Measurements from ENCODE around the gene TOP1.

Gene TOP1

GRCh38 chr20:41032271-41032670 lies 3.6 kb downstream of the TOP1 start:
- H3K4me3 ChIP-seq (ENCODE audit: low read depth, low read length), result no peak overlapping the region

GRCh38 chr20:41034239-41034638 lies 5.6 kb downstream of the TOP1 start:
- H3K4me3 ChIP-seq (ENCODE audit: low read depth, low read length), result no peak overlapping the region

GRCh38 chr20:41035207-41035606 lies 6.6 kb downstream of the TOP1 start:
- H3K4me3 ChIP-seq (ENCODE audit: low read depth, low read length), result no peak overlapping the region

DNA sequence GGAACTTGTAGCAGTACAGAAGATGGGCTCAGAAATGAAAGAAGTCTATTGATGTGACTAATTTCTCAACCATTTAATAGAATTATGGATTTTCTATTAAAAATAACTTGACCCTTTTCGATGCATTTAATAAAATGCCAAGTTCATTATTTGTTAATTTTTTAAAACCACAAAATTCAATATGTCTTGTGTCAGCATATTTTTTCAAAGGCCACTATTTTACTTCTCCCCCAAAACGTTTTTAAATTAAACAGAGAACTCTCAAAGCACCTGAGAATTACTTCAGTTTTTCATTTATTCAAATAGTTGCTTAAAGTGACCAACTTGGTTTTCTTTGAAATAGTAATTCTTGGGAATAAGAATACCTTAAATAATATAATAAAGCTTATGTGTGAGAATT lies 8.6 kb downstream of the TOP1 start:
- H3K4me3 ChIP-seq (ENCODE audit: low read depth, low read length), result no peak overlapping the region

DNA sequence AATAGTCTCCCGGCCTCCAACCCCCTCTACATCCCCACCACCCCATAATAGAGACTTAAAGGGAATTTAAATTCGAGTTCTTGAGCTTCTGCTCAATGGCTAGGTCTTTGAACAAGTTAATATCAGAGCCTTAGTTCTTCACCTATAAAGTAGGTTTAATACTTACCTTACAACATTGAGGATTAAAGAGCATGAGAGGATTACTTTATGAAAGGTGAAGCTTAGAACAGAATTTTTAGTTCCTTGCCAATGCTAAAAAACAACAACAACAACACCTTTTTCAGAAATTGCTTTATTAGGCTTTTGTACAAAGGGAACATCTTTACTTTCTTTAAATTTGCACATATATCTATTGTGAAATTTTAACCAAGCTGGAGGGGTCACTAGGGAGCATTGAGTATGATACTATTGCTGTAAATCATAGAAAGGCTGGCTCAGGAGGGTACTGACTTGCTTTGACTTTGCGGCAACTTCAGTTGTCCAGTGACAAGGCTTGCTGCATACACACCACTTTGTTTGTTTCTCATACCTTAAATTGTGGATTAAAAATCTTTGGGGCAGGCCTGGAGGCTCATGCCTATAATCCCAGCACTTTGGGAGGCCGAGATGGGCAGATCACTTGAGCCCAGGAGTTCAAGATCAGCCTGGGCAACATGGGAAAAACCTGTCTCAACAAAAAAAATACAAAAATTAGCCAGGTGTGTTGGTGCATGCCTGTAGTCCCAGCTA lies 9.7 kb downstream of the TOP1 start:
- no peak overlapping the region for H3K4me3 ChIP-seq (ENCODE audit: low read depth, low read length)

- H3K4me3 ChIP-seq (ENCODE audit: low read depth, low read length), result no peak overlapping the region
Measured at GRCh38 chr20:41038878-41039404, 10.3 kb downstream of the TOP1 start.

GRCh38 chr20:41040855-41041254 lies 12.2 kb downstream of the TOP1 start:
- no peak overlapping the region for H3K4me3 ChIP-seq (ENCODE audit: low read depth, low read length)

DNA sequence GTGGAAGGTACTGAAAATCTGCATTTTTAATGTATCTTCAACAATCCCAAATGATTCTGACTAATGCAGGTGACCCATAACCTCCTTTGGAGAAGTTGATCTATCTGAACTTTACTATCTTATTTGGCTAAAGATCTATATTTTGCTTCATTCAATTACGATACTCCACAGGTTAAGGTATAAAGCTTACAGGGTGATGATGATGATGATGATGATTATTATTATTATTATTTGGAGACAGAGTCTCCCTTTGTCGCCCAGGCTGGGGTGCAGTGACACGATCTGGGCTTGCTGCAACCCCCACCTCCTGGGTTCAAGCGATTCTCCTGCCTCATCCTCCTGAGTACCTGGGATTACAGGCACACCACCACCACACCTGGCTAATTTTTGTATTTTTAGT lies 13.1 kb downstream of the TOP1 start:
- no peak overlapping the region for H3K4me3 ChIP-seq (ENCODE audit: low read depth, low read length)

DNA sequence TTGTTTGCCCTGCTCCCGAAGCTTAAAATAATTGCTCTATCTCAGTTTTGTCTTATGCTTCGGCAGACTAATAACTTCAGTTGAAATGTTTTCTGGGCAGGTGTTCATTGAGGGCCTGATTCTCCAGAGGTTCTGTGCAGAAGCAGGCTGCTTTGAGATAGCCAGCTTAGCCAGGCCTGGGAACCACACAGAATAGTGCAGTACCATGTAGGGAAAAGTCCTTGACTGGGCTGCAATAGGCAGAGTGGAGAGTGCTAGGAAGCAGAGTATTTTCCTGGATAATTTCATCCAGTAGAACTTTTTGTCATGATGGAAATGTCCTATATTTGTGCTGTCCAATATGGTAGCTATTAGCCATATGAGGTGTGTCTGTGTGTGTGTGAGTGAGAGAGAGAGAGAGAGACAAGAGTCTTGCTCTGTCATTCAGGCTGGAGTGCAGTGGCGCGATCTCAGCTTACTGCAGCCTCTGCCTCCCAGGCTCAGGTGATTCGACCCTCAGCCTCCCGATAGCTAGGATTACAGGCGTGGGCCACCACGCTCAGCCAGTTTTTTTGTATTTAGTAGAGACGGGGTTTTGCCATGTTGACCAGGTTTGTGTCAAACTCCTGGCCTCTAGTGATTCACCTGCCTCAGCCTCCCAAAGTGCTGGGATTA lies 15.9 kb downstream of the TOP1 start:
- H3K4me3 ChIP-seq (ENCODE audit: low read depth, low read length), result no peak overlapping the region

GRCh38 chr20:41045671-41046070 lies 17.0 kb downstream of the TOP1 start:
- no peak overlapping the region for H3K4me3 ChIP-seq (ENCODE audit: low read depth, low read length)

DNA sequence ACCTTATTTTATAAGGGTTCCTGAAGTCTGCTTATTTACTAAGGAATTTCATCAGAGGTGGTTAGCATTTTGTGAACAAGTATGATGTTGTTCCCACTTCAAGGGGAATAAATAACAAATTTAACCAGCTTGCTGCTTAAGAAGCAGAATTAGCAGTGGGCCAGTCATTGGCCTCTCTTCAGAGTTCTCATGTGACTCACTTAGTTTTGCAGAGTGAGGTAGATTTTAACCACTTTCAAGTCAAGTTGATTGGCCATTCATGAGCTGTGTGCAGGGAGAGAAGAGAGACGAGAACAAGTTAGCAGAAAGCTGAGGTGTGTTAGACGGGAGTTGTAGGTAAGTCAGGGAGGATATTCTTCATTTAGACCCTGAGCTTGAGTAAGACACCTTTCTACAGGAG lies 18.1 kb downstream of the TOP1 start:
- H3K4me3 ChIP-seq (ENCODE audit: low read depth, low read length), result no peak overlapping the region

DNA sequence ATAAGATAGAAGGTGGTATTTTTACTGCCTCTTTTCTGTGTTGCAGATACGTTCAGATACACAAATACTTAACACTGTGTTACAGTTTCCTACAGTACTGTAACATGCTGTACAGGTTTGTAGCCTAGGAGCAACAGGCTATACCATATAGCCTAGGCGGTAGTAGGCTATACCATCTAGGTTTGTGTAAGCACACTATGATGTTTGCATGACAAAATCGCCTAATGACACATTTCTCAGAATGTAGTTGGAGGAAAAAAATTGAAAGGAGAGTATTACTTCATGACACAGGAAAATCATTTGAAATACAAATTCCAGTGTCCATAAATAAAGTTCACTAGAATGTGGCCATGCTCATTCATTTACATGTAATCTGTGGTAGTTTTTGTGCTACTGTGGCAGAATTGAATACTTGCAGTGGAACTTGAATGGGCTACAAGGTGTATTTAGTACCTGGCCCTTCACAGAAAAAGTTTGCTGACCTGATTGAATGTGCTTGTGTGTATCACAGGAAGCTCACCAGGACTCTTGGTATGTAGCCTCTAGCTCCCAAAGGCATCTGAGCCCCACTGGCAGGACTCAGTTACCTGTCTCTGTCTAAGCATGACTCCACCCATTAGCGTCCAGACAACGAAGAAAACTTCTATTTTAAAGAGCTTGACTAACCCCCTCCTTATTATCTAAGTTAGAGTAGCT lies 18.8 kb downstream of the TOP1 start:
- no peak overlapping the region for H3K4me3 ChIP-seq (ENCODE audit: low read depth, low read length)

GRCh38 chr20:41047975-41048305 lies 19.3 kb downstream of the TOP1 start:
- H3K4me3 ChIP-seq (ENCODE audit: low read depth, low read length), result no peak overlapping the region

DNA sequence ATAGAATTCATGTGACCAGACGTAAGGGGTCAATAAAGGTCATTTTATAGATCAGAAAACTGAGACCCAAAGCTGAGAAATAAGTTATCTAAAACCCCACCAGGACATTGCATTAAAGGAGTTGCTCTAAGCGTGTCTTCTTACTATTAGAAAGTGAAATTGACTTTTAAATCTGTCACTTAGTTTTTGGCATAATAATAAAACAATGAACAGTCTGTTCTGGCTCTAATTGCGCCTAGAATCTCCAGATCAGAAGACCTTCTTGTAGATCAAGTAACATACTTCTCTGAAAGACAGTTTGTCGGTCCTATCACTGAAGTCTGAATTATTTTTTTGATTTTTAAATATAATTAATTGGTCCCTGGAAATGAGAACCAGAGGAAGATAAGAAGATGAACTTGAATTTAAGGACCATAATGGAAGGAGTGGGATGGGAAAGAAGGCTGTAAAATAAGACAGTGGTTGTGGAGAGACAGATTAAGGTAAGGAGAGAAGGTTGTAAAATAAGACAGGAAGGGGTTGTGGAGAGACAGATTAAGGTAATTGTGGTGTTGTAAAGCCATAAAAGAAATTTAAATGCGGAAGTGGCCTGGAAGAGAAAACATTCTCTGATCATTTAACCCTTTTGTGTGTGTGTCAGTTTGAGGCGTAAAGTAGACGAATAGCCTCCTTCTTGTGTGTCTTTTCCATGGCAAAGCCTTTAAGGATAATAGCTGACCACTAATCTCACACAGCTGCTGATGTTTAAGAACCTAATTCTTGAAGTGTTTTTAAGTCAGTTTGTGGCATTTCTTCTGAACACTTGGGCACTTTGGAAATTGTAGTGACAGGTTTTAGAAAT lies 20.1 kb downstream of the TOP1 start:
- no peak overlapping the region for H3K4me3 ChIP-seq (ENCODE audit: low read depth, low read length)

GRCh38 chr20:41049451-41049850 lies 20.8 kb downstream of the TOP1 start:
- H3K4me3 ChIP-seq (ENCODE audit: low read depth, low read length), result no peak overlapping the region

GRCh38 chr20:41050361-41051008 lies 21.9 kb downstream of the TOP1 start:
- no peak overlapping the region for H3K4me3 ChIP-seq (ENCODE audit: low read depth, low read length)

- H3K4me3 ChIP-seq (ENCODE audit: low read depth, low read length), result no peak overlapping the region
Measured at GRCh38 chr20:41051009-41051825, 22.6 kb downstream of the TOP1 start.

- no peak overlapping the region for H3K4me3 ChIP-seq (ENCODE audit: low read depth, low read length)
Measured at GRCh38 chr20:41052742-41053419, 24.3 kb downstream of the TOP1 start.

All from iPS-11a (cell line).